A549 (cell line): ENCODE data around the gene C20orf204. TPM values are rescaled to one million over a fixed set of nuclear protein-coding genes. Genes with fewer than 3 reads are reported as not detected.

Source experiments
- ATAC-seq, 2 experiments: fragments of 200-7000 bp in 1 of 2; fragments of >200 bp in 1 of 2; cut with Nextera tagmentation in 1 of 2; cut with Tn5 transposase in 1 of 2; 3 replicates each; pipeline versions ENCODE4 v1.8.0 to v1.9.1; 2018 to 2020; ENCODE audit warnings: mild to moderate bottlenecking in 1 of 2, moderate library complexity in 1 of 2
- CTCF ChIA-PET: fragments of 300-600 bp; sonication (Branson Sonifier 250); formaldehyde crosslinking; extraction: SDS; loops from one replicate; lab custom pipeline; 2021; ENCODE audit warnings: antibody characterized with exemption, inconsistent platforms; lab: Yijun Ruan, JAX
- POLR2A ChIA-PET: fragments of 350-600 bp; formaldehyde crosslinking; extraction: SDS; loops from one replicate; lab custom pipeline; 2021; ENCODE audit warnings: antibody characterized with exemption, inconsistent platforms; lab: Yijun Ruan, JAX
- DNase-seq, 2 experiments: peaks; one replicate each; pipeline versions ENCODE4 v3.0.0 to v3.0.0-alpha.2; 2011 to 2016; ENCODE audit warnings: low read depth in 1 of 2, low spot score in 1 of 2
- FAIRE-seq: peaks from 2 replicates; lab custom pipeline; 2011; peaks lifted over from hg19 to GRCh38; lab: Jason Lieb, UNC
- H3K27ac ChIP-seq, 2 experiments: fragments of >200 bp; sonication (Bioruptor Twin); formaldehyde crosslinking; 3 replicates each; pipeline ENCODE4 v1.5.1; 2016 to 2017
- H3K4me1 ChIP-seq: fragments of >200 bp; sonication (Bioruptor Twin); formaldehyde crosslinking; 3 replicates; pipeline ENCODE4 v1.6.1; 2016
- H3K4me2 ChIP-seq: fragments of >200 bp; sonication (Bioruptor Twin); formaldehyde crosslinking; 3 replicates; pipeline ENCODE4 v1.6.1; 2016
- H3K4me3 ChIP-seq: fragments of >200 bp; sonication (Bioruptor Twin); formaldehyde crosslinking; 3 replicates; pipeline ENCODE4 v1.5.1; 2016
- H3K9me3 ChIP-seq: fragments of >200 bp; sonication (Bioruptor Twin); formaldehyde crosslinking; 3 replicates; pipeline ENCODE4 v1.6.1; 2016
- CHD2 ChIP-seq: fragments of 150-350 bp; IDR thresholded peaks from 2 replicates; pipeline ENCODE4 v1.6.1; 2014; ENCODE audit warnings: low read length; ENCODE audit not compliant: partially characterized antibody
- CHD4 ChIP-seq: fragments of 200-600 bp; sonication (generic); IDR thresholded peaks from 2 replicates; pipeline ENCODE4 v1.6.1; 2016; ENCODE audit warnings: antibody characterized with exemption, mild to moderate bottlenecking, borderline replicate concordance
- EHF ChIP-seq: fragments of 250-450 bp; sonication (Bioruptor Pico); IDR thresholded peaks from 2 replicates; pipeline ENCODE4 v1.5.0; 2020; ENCODE audit warnings: mild to moderate bottlenecking
- EHMT2 ChIP-seq: fragments of 200-600 bp; sonication (generic); IDR thresholded peaks from 2 replicates; pipeline ENCODE4 v1.6.1; 2016; ENCODE audit warnings: antibody characterized with exemption, low read depth, mild to moderate bottlenecking, moderate library complexity
- FOSB ChIP-seq: fragments of 250-450 bp; sonication (Bioruptor Pico); IDR thresholded peaks from 2 replicates; pipeline ENCODE4 v1.5.0; 2020; ENCODE audit warnings: mild to moderate bottlenecking, moderate library complexity
- FOSL2 ChIP-seq, 2 experiments: fragments of 450-650 bp in 1 of 2; fragments of >200 bp in 1 of 2; sonication (Bioruptor Twin) in 1 of 2; formaldehyde crosslinking; IDR thresholded peaks; 2 replicates each; pipeline versions ENCODE4 v1.5.0 to v1.6.1; 2016 to 2020; ENCODE audit warnings: mild to moderate bottlenecking in 1 of 2, moderate library complexity in 1 of 2
- FOXS1 ChIP-seq: fragments of 250-450 bp; sonication (Bioruptor Pico); IDR thresholded peaks from 2 replicates; pipeline ENCODE4 v1.5.0; 2020; ENCODE audit warnings: mild to moderate bottlenecking, moderate library complexity
- HOXB5 ChIP-seq: fragments of 250-450 bp; sonication (Bioruptor Pico); IDR thresholded peaks from 2 replicates; pipeline ENCODE4 v1.5.0; 2020; ENCODE audit warnings: mild to moderate bottlenecking, moderate library complexity
- JUN ChIP-seq, 2 experiments: fragments of >200 bp; sonication (Bioruptor Twin); formaldehyde crosslinking; IDR thresholded peaks; 2 replicates in 1 of 2; 3 replicates in 1 of 2; pipeline ENCODE4 v1.6.1; 2016 to 2017
- KDM1A ChIP-seq: fragments of 200-600 bp; sonication (generic); IDR thresholded peaks from 2 replicates; pipeline ENCODE4 v1.6.1; 2016; ENCODE audit warnings: low read depth, mild to moderate bottlenecking
- MAZ ChIP-seq: fragments of 150-350 bp; IDR thresholded peaks from 2 replicates; pipeline ENCODE4 v1.6.1; 2014; ENCODE audit warnings: antibody characterized with exemption, low read depth, low read length, borderline replicate concordance
- MYC ChIP-seq: IDR thresholded peaks from 2 replicates; pipeline ENCODE4 v1.6.1; 2012; ENCODE audit warnings: mild to moderate bottlenecking, inconsistent platforms, low read length, improper control_type of control experiment, borderline replicate concordance
- NPAS2 ChIP-seq: fragments of 250-450 bp; sonication (Bioruptor Pico); IDR thresholded peaks from 2 replicates; pipeline ENCODE4 v1.8.0; 2022; ENCODE audit warnings: mild to moderate bottlenecking, moderate library complexity, borderline replicate concordance
- POLR2A ChIP-seq: IDR thresholded peaks from 2 replicates; pipeline ENCODE4 v1.6.1; 2012; ENCODE audit warnings: mild to moderate bottlenecking, low read length
- POLR2AphosphoS2 ChIP-seq: conservative IDR thresholded peaks from 2 replicates; pipeline ENCODE4 v1.6.1; 2012; ENCODE audit warnings: low read length, improper control_type of control experiment, inconsistent platforms
- RARB ChIP-seq: fragments of 250-450 bp; sonication (Bioruptor Pico); IDR thresholded peaks from 2 replicates; pipeline ENCODE4 v1.8.0; 2021; ENCODE audit warnings: mild to moderate bottlenecking, moderate library complexity
- SMC3 ChIP-seq: fragments of >200 bp; sonication (Bioruptor Twin); formaldehyde crosslinking; IDR thresholded peaks from 3 replicates; pipeline ENCODE4 v1.6.1; 2018; ENCODE audit warnings: inconsistent platforms
- SREBF2 ChIP-seq: fragments of 450-650 bp; IDR thresholded peaks from 2 replicates; pipeline ENCODE4 v1.6.1; 2014; ENCODE audit warnings: mild to moderate bottlenecking, moderate library complexity
- TP53 ChIP-seq: fragments of 250-450 bp; sonication (Bioruptor Pico); IDR thresholded peaks from 2 replicates; pipeline ENCODE4 v1.5.0; 2021; ENCODE audit warnings: mild to moderate bottlenecking, moderate library complexity
- ZC3H11A ChIP-seq: fragments of 450-650 bp; IDR thresholded peaks from 2 replicates; pipeline ENCODE4 v1.6.1; 2014; ENCODE audit warnings: antibody characterized with exemption, mild to moderate bottlenecking
- ZFP36 ChIP-seq: fragments of 450-650 bp; IDR thresholded peaks from 2 replicates; pipeline ENCODE4 v1.6.1; 2014; ENCODE audit warnings: borderline replicate concordance; ENCODE audit not compliant: partially characterized antibody
- ZSCAN20 ChIP-seq: fragments of 250-450 bp; sonication (Bioruptor Pico); IDR thresholded peaks from 2 replicates; pipeline ENCODE4 v1.8.0; 2022; ENCODE audit warnings: mild to moderate bottlenecking, moderate library complexity
- WGBS: methylation state at CpG from one replicate; pipeline ENCODE4 v1.1.6; 2017; ENCODE audit errors: missing lambda C conversion rate; 5-methylcytosine and 5-hydroxymethylcytosine counted together
- polyA plus RNA-seq, 4 experiments: library from polyadenylated mRNA; depleted of rRNA in 3 of 4; stranded (reverse); fragments of >200 nt; fragmentation: RNase III in 1 of 4; extraction: RNeasy Plus Mini Kit Qiagen cat#74134 plus additional on column Dnase treatment in 1 of 4; gene quantifications; 2 replicates in 3 of 4; 3 replicates in 1 of 4; pipeline ENCODE4 v1.2.3, GENCODE V29; 2011 to 2017
- TF ChIP-seq, protein P1 (sequence below): fragments of 250-450 bp; sonication (Bioruptor Pico); IDR thresholded peaks from 2 replicates; pipeline ENCODE4 v1.5.0; 2020; ENCODE audit warnings: low read depth, mild to moderate bottlenecking, moderate library complexity
- TF ChIP-seq, protein P2 (sequence below): IDR thresholded peaks from 2 replicates; pipeline ENCODE4 v1.6.1; 2012
- TF ChIP-seq, protein P3 (sequence below): fragments of 150-350 bp; IDR thresholded peaks from 2 replicates; pipeline ENCODE4 v1.6.1; 2014; ENCODE audit warnings: low read depth, mild to moderate bottlenecking, low read length
- TF ChIP-seq, protein P4 (sequence below): fragments of >200 bp; sonication (Bioruptor Twin); formaldehyde crosslinking; IDR thresholded peaks from 3 replicates; pipeline ENCODE4 v1.6.1; 2016

The C20orf204 gene
- polyA plus RNA-seq, 2 of the 4 experiments (the other 2 are of a cell fraction), result 0.21 to 0.59 TPM

GRCh38 chr20:64036346-64037198 lies 590 bp downstream of the C20orf204 start:
- ChIA-PET CTCF (interaction anchor here (0.8 to 7.1 kb wide), 7 partner anchors 10 to 62 kb away, joined by 3 to 143 read pairs (median 8); partner anchors contain the start of genes PRPF6 and TCEA2), POLR2A (interaction anchor here (0.5 kb wide), 1 partner anchor 24 kb away, joined by 5 read pairs; no protein-coding TSS in a partner anchor)
- ATAC-seq (no peak), FAIRE-seq (no peak), DNase-seq (no peak)
- no peak overlapping the region for H3K4me2 ChIP-seq
- no peaks in the 10 kb centered on the region for H3K9me3 ChIP-seq
- no peak overlapping the region for H3K4me3 ChIP-seq
- no peak overlapping the region for H3K27ac ChIP-seq
- WGBS, result 81% methylated on average over 8 of the region's 17 CpGs
- H3K4me1 ChIP-seq, result peaks cover 13% of the 10 kb centered on the region; the same call in 2 of the 3 replicates
- no peak for TF ChIP-seq KDM1A
- no peak for TF ChIP-seq MAZ
- TF ChIP-seq ZFP36, result no peak

DNA sequence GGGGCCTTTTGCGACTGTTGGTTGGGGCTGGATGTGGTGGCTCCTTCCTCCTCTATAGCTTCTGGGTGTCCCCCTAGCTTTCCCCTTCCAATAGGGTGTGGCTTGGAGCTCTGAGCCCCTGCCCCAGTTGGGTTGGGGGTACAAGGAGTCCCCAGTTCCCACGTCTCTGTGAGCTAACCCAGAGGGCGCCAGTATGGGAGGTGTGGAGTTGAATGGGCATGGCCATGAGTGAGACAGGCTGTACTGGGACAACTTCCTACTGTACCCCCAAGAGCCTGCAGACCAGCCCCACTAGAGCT lies 1.2 kb downstream of the C20orf204 start:
- Histone ChIP-seq H3K4me2 (no peak overlapping the region), H3K27ac (no peak overlapping the region), H3K4me1 (peaks cover 13% of the 10 kb centered on the region; the same call in 2 of the 3 replicates), H3K4me3 (no peak overlapping the region), H3K9me3 (no peaks in the 10 kb centered on the region)
- TF ChIP-seq SMC3, result no peak
- TF ChIP-seq, protein P1, sequence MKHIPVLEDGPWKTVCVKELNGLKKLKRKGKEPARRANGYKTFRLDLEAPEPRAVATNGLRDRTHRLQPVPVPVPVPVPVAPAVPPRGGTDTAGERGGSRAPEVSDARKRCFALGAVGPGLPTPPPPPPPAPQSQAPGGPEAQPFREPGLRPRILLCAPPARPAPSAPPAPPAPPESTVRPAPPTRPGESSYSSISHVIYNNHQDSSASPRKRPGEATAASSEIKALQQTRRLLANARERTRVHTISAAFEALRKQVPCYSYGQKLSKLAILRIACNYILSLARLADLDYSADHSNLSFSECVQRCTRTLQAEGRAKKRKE (CRISPR knock-in tag), result no peak
- TF ChIP-seq ZSCAN20 (CRISPR knock-in tag), result no peak
- TF ChIP-seq JUN (IDR thresholded peaks at IDR 0.05), result no peak
- no peak for TF ChIP-seq FOSB (CRISPR knock-in tag)
- TF ChIP-seq CHD2, result no peak
- TF ChIP-seq NPAS2 (CRISPR knock-in tag), result no peak
- TF ChIP-seq, protein P2, sequence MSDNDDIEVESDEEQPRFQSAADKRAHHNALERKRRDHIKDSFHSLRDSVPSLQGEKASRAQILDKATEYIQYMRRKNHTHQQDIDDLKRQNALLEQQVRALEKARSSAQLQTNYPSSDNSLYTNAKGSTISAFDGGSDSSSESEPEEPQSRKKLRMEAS, result no peak
- no peak for TF ChIP-seq FOSL2 (IDR thresholded peaks at IDR 0.05)
- TF ChIP-seq FOSL2 (CRISPR knock-in tag; IDR thresholded peaks at IDR 0.05), result no peak
- no peak for TF ChIP-seq CHD4
- no peak for TF ChIP-seq POLR2AphosphoS2
- no peak for TF ChIP-seq SREBF2
- TF ChIP-seq TP53 (CRISPR knock-in tag), result no peak
- no peak for TF ChIP-seq HOXB5 (CRISPR knock-in tag)
- no peak for TF ChIP-seq FOXS1 (CRISPR knock-in tag)
- TF ChIP-seq POLR2A, result no peak
- WGBS, result 100% methylated on average over 3 of the region's 3 CpGs
- ChIA-PET POLR2A (interaction anchor here (0.5 to 1.5 kb wide), 2 partner anchors 24 to 330 kb away, joined by 4 to 5 read pairs; partner anchors contain the start of genes ARFRP1 and ZGPAT), CTCF (interaction anchor here (0.8 to 7.1 kb wide), 7 partner anchors 10 to 63 kb away, joined by 3 to 143 read pairs (median 26); partner anchors contain the start of genes PRPF6 and TCEA2)
- FAIRE-seq (no peak), DNase-seq (no peak), ATAC-seq (no peak)

DNA sequence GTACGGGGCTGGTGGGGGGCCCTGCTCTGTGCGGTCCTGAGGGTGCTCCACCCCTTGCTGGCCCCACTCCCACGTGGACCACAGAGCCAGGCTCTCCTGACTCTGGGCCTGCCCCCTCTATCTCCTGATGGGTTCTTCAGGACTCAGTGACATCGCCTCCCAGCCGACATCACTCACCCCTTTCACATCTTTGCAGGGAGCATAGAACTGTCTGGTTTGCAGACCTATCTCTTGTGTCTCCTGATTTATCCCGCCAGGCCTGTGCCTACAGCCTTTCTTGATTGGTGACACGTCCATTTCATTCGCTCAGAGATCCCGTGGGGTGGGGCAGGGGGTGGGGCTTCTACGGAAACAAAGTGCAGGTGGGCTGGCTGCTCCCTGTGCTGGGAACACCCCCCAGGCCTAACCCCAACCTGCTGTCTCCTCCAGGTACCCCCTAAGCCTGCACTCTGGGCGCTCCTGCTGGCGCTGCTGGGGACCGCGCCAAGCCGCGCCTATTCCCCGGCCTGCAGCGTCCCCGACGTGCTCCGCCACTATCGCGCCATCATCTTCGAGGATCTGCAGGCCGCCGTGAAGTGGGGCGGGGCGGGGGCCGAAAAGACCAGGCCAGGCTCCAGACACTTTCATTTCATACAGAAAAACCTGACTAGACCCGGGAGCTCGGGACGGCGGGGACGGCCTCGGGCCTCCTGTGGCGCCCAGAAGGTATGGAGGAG lies 1.7 kb downstream of the C20orf204 start:
- no peak for FAIRE-seq
- peak overlapping the region; percentile 80 for H3K4me2 ChIP-seq
- TF ChIP-seq HOXB5 (CRISPR knock-in tag) (no peak), CHD2 (no peak), ZFP36 (no peak), MYC (no peak), RARB (CRISPR knock-in tag) (no peak), ZC3H11A (no peak), EHF (no peak), FOXS1 (CRISPR knock-in tag) (no peak), EHMT2 (no peak), POLR2AphosphoS2 (no peak), KDM1A (no peak), CHD4 (no peak)
- TF ChIP-seq, protein P1 (CRISPR knock-in tag), result no peak
- TF ChIP-seq, protein P3, sequence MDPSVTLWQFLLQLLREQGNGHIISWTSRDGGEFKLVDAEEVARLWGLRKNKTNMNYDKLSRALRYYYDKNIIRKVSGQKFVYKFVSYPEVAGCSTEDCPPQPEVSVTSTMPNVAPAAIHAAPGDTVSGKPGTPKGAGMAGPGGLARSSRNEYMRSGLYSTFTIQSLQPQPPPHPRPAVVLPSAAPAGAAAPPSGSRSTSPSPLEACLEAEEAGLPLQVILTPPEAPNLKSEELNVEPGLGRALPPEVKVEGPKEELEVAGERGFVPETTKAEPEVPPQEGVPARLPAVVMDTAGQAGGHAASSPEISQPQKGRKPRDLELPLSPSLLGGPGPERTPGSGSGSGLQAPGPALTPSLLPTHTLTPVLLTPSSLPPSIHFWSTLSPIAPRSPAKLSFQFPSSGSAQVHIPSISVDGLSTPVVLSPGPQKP, result no peak
- TF ChIP-seq, protein P4, sequence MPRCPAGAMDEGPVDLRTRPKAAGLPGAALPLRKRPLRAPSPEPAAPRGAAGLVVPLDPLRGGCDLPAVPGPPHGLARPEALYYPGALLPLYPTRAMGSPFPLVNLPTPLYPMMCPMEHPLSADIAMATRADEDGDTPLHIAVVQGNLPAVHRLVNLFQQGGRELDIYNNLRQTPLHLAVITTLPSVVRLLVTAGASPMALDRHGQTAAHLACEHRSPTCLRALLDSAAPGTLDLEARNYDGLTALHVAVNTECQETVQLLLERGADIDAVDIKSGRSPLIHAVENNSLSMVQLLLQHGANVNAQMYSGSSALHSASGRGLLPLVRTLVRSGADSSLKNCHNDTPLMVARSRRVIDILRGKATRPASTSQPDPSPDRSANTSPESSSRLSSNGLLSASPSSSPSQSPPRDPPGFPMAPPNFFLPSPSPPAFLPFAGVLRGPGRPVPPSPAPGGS, result no peak

More for the DNA sequence above, 1.7 kb downstream of the C20orf204 start:
- POLR2A ChIA-PET, result interaction anchor here (0.7 to 1.6 kb wide), 3 partner anchors 54 to 330 kb away, joined by 3 to 17 read pairs (median 4); partner anchors contain the start of genes ARFRP1, PRPF6 and ZGPAT
- CTCF ChIA-PET, result interaction anchor here (0.7 to 7.1 kb wide), 32 partner anchors 8 to 500 kb away, joined by 3 to 143 read pairs (median 12); partner anchors contain the start of genes LKAAEAR1, OPRL1, PRPF6 and PTK6
- H3K4me1 ChIP-seq, result peaks cover 13% of the 10 kb centered on the region; the same call in 2 of the 3 replicates
- DNase-seq (no peak), ATAC-seq (no peak)
- peak overlapping the region; percentile 48; the same call in 1 of the 3 replicates for H3K4me3 ChIP-seq
- WGBS, result 74% methylated on average over 35 of the region's 36 CpGs
- no peaks in the 10 kb centered on the region for H3K9me3 ChIP-seq
- peak overlapping the region in 1 of 2 experiments; percentile 92; a peak in 2 of 6 replicates for H3K27ac ChIP-seq
